ELF-1 (cell line): ENCODE measurements around the gene QRICH1.

Experiments used
- DNase-seq: peaks from one replicate; pipeline ENCODE4 v3.0.0-alpha.2; 2016; ENCODE audit warnings: low read depth, low spot score

QRICH1 gene

DNA sequence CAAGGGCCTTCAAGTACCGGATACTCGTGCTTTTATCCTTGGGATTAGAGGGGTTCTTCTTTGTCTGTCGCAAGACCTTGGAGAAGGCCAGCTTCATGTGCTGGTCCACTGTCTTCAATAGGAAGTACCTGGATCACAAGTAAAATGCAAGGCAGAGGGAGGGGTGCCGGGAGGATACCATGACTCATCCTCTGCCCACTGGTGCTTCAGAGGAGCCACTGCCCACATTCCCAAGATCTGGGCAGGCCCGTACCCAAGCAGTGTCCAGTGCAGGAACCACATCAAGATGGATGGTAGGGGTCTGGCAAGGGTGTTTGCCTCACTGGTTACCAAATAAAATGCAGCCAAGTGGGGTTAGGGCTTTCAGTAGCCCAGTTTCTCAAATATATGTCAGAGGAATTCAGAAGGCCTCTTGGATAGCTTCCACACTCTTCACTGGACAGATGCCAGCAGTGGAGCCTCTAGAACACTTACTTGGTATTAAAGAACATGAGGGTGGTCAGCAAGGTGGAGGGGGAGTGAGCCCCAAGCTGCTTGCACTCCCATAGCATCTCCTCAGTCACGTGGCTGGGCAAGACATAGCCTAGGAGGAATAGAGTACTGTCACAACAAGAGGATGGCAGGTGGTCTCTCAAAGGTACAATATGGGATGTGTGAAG lies 61.1 kb downstream of the QRICH1 start:
- DNase-seq: no peak

DNA sequence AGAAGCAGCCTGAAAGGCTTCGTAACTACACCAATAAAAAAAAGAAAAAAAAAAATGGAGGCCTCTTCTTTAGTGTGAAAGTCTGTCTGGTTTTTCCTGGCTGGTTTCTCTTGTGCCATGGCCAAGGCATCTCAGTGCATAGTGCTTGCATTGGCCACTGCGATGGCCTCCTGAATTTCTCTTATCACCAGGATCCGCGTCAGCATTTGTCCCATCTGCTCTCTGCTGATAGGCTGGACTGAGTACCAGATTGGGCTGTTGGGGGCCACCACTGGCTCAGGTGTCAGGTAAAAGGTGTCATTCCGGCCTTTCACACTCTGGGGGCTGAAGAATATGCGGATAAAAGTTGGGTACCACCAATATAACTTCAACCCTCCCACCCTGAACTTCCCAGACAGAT lies 63.5 kb downstream of the QRICH1 start:
- no peak for DNase-seq

DNA sequence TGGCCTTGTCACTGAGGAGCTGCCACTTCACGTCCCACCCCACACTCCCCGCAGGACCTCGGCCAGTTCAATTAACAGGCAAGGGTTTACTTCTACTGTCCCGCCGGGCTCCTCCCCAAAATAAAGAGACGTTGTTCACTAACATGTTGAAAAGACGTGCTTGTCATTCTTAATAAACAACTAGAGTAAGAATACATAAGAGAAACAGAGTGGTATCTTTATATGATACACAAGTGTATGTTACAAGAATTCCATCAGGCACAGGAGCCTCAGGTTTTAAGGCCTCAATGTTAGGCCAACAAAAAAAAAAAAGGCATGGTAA lies 64.3 kb downstream of the QRICH1 start:
- no peak for DNase-seq

DNA sequence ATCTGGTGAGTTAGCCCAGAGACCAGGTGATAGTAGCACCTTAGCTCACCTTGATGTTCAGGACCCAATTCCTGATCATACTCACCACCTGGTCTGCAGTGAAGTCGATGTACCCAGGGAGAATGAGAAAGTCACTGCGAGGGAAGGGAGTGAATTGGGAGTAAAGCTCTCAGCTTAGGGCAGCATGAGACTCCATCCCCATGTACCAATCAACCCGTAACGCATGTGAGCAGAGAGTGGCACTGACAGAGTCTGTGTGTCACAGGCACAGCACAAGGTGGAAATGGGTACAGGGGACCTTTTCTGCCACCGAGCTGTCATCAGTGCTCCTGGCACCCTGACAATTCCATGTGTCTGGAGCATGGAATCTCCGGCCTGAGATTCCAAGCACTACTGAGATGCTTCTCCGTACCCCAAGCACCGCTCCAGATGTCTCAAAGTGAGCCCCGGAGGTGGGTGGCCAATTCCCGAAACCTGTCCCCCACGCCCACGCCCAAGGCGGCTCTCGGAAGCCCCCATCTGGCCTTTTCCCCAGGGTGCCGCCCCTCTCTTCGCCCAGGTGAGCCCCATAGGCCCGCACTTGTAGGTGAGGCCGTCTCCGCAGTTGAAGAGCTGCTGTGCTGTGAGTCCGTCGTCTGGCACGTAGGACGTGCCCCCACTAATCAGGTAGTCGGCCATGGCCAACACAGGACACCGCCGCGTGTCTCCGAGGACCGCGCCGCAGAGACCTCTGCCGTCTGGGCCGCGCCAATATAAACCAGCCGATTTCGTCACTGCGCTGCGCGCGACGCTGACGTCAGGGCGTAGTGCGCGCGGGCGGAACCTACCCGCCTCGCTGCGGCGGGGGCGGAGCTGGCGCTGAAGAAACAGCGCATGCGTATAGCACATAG lies 65.0 kb downstream of the QRICH1 start, which contains the start of gene IMPDH2:
TSS of gene IMPDH2 (minus strand) at position 726 of the 890 bp plus-strand sequence. CDS start at position 678, 48 bp downstream.
- peak; percentile 96 for DNase-seq

DNA sequence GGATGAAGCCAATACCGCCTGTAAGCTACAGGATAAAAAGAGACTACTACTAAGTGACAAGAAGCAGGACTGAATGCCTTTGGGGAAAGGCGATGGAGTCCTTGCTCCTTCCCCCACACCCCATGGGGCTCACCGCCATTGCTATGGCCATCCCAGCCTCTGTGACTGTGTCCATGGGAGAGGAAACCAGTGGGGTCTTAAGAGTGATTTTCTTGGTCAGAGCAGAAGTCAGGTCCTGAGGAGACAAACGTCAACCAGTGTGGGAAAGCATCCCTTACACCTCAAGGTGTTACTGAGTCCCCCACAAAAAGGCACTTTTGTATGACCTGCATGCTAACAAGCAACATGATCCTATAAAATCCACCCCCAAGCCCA lies 65.6 kb downstream of the QRICH1 start:
- DNase-seq: no peak

DNA sequence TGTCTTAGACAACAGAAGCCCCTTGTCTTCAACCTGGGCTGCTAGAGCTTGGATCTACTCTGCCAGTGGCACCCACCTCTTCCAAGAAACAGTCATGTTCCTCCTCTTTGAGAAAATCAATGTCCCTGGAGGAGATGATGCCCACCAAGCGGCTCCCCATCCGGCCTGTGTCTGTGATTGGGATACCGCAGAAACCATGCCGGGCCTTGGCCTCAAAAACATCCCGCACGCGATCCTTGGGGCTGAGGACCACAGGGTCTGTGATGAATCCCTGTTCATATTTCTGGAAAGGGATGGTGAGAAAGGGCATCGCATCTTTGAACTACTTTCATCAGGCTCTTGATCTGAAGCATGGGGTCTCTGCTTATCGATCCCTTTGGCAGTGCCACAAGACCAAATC lies 66.2 kb downstream of the QRICH1 start:
- DNase-seq: no peak

DNA sequence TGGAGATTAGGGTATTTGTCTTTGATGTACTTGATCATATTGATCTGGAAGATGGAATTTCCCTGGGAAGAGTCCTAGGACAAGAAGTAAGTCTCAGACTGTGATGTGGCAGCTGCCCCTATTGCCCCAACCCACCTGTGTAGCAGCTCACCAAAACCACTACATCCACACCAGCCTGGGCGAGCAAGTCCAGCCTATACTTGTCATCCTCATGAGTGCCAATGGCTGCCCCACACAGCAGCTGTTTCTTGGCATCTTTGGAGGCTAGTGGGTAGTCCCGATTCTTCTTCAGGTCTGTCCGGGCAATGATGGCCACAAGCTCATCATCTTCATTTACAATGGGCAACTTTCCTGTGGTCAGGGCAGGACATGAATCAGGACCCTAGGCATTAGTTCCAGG lies 67.3 kb downstream of the QRICH1 start:
- DNase-seq: no peak

DNA sequence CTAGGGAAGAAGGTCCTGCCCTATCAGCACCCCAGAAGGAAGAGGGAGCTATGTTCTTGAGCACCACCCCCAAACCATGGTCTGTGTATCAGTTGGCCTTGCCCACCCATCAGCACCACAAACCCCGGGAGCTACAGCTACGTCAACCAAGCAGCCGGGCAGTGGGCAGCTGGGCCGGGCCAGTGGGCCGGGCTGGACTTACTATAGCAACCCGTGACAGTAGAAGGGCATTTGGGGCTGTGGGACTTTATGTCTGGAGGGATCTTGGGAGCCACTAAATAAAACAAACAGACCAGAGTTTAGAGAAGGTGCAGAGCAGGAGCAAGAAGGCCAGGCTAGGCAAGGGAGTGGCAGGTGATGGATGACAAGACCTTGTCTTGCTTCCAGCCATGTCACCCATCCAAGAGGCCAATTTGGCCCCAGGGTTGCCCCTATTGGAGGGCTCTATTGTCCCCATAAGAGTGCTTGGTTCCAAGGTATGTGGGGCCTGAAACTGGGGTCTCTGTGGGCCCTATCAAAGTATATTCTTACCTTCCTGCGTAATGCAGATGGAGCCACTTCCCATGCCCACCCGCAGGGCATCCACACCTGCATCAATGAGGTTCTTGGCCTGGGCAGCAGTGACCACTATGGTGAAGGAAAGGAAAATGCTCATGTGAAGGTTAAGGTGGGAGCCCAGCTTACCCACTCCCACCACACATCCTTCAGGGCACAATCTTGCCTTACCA lies 67.9 kb downstream of the QRICH1 start:
- DNase-seq: no peak

DNA sequence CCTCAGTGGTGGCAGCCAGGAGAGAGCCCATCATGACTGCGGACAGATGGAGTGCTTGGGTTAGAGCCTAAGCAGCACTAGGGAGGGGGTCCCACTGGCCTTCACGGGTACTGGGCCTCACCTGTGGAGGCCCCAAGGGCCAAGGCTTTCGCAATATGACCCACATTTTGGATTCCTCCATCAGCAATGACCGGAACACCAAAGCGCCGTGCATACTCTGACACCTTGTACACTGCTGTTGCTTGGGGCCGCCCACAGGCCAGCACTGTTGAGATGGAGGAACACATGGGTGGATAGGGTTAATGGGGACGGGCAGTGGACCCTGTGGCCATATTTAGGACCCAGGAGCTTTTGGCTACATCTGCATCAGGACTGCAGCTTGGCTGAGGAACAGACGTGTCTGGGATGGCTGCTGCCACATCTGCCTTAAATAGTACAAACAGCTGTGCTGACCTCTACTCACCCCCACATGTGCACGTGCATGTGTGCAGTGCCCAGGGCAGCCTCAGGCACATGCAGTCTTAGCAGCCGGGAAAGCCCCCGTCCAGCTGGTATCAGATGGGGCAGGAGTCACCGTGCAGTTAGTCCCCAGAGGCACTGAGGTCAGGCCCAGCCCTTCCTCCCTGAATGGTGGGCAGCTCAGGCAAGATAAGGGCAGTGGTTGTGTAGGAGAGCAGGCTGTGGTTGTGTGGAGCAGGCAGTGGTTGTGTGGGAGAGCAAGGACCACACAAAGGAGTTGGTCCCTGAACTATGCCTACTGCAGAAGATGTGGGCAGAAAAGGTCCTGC lies 68.7 kb downstream of the QRICH1 start:
- DNase-seq: no peak

DNA sequence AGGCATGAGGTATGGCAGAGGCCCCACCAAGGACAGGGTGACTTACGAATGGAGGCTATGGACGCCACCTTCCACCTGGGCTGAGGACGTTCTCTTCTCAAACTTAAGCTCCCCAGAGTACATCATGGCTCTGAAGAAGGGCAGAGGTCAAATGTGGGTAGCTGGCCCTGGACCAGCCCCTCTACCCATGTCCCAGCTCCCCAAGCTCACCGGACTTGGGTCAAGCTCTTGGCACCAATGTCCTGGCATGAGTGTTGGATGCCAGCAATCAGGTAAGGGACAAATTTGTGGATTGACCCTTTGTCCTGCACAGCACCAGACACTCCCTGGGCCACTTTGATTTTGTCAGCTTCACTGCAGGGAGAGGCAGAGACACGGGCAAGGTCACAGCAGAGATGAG lies 69.4 kb downstream of the QRICH1 start:
- DNase-seq: no peak

DNA sequence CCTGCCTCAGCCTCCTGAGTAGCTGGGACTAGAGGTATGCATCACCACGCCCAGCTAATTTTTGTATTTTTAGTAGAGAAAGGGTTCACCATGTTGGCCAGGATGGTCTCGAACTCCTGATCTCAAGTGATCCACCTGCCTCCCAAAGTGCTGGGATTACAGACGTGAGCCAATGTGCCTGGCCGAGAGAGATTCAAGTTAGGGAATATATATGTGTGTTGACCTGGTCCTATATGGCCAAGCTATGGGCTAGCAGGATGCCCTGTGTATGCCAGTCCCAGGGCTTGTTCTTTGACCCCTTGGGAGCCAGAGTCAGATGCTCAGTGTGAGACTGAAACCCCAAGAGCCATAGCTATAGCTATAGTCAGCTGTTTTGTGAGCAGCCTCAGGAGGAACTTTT lies 70.1 kb downstream of the QRICH1 start:
- DNase-seq: no peak

DNA sequence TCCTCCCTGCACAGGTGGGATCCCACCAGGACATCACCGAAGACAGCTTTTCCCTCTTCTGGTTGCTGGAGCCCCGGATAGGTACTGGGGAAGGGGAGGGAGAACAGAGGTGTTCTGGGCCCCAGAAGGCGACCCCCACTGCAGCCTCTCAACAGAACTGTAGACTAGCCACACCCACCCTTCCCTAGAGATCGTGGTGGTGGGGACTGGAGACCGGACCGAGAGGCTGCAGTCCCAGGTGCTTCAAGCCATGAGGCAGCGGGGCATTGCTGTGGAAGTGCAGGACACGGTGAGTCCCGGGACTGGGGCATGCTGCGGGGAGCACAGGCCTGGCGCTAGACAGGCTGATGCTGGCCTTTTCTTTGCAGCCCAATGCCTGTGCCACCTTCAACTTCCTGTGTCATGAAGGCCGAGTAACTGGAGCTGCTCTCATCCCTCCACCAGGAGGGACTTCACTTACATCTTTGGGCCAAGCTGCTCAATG lies 71.1 kb downstream of the QRICH1 start:
- peak; percentile 53 for DNase-seq

DNA sequence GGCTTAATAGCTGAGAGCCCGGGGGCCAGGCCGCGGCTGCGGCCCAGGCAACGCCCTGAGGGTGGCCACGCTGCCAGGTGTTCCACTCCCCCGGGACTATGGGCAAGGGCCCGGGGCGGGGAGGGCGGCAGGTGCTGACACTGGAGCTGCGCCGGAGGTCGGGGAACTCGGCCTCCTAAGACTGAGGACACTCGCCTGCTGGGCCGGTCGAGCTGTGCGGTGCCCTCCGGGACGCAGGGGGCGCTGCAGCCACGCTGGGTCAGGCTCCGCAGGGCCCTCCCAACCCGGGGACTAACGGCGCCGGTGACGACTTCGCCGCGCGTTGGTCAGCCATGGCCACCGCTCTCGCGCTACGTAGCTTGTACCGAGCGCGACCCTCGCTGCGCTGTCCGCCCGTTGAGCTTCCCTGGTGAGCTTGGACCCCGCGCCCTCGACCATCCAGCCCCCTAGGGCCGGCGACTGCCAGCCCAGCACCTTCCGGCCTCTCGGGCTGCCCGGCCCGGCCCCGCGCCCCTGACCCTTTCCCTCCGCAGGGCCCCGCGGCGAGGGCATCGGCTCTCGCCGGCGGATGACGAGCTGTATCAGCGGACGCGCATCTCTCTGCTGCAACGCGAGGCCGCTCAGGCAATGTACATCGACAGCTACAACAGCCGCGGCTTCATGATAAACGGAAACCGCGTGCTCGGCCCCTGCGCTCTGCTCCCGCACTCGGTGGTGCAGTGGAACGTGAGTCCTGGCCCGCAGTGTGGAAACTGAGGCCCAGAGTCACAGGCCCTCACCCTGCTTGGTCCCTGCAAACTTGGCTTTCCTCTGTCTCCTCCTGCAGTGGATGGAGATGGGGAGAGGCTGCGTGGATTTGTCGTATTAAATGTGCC lies 71.8 kb downstream of the QRICH1 start, which contains the start of gene NDUFAF3:
TSS of gene NDUFAF3 (plus strand) at position 309 of the 875 bp plus-strand sequence. CDS start at position 333, 24 bp downstream.
- peak; percentile 98 for DNase-seq

DNA sequence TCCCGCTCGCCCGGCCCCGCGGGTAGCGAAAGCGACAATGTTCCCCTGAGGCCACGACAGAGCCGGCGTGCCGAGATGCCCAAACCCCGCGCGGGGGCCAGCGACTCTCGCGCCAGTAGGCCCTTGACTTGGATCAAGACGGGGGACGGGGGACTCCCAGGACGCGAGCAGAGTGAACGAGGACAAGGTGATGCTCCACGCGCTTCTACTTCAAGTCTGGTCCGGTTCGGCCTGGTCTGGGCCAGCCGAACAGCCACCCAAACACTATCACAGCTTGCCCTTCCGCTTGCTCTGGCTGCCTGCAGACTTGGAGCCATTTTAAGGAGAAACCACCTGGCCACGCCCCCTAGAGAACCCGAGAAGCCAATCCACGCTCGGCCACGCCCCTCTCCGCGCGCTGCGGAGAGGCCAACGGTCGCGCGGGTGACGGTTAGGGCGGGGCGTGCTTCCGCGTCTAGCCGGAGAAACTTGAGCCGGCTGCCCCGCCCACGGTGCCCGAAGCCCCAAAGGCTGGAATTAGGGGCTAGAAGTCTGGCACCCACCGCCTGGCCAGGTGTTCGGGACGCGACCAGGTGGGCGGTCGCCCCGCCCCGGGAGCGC lies 72.6 kb downstream of the QRICH1 start:
- peak; percentile 99 for DNase-seq

DNA sequence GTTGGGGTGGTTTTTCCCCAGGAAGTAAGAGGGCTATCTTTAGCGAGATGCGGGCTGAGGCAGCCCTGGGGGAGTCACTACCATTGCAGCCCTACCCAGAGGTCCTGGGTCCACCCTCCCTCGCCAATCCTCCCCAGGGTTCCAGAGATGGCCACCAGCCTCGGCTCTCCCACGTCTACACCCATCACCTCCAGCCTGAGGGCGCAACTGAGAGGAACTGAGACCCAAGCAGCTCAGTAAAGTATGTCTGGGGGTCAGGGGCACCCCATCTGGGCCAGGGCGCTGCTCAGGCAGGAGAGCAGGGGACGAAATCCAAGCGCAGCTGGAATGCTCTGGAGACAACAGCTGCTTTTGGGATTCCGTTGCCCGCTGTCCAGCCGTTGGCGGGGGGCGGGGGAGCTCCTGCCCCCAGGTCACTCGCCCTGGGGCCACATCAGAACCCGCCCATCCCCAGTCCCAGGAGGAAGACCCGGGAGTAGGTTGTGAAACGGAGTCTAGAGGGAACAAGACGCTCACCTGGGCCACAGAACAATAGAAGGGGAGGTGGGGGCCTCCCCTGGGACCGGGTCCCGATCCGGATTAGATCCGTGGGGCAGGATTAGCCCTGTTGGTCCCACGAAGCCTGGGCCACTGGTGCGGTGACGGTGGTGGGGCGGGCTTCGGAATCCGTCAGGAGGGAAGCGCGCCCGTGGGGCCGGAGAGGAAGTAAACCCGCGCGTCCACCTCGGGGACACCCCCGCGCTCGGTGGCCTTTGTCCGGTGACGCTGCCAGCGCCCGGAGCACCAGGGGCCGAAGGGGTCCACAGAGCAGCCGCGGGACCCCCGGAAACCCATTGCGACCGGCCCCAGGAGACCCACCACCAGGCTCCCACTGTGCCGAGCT lies 73.3 kb downstream of the QRICH1 start:
- DNase-seq: peak; percentile 76

DNA sequence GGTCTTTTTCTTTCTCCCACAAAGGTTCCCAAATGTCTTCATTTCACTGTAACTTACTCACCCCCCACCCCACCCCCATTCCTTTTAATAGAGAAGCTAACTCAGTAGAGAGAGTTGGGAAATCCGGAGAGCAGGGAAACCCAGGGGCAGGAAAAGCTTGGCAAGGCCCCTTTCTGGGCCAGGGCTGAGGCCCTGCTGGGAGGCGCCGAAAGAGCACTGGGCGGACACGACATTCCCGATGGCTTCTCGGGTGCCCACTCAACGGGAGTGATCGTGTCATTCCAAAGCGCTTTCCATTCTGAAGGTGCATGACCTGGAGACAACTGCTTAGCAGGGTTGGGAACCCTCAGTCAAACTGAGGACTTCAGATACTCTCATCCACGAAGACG lies 73.9 kb downstream of the QRICH1 start:
- no peak for DNase-seq

DNA sequence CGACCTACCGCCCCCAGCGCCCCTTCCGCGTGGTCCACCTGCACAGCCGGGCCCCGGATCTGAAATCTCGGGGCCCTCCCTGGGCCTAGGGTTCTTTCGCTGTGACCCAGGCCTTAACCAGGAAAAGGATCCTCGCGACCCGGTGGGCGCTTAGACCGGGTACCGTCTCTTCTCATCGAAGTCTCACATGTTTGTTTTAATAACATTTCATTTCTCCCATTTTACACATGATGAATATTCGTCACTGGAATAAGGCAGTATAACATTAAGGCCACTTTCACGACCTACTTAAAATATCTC lies 75.2 kb downstream of the QRICH1 start:
- DNase-seq: no peak

DNA sequence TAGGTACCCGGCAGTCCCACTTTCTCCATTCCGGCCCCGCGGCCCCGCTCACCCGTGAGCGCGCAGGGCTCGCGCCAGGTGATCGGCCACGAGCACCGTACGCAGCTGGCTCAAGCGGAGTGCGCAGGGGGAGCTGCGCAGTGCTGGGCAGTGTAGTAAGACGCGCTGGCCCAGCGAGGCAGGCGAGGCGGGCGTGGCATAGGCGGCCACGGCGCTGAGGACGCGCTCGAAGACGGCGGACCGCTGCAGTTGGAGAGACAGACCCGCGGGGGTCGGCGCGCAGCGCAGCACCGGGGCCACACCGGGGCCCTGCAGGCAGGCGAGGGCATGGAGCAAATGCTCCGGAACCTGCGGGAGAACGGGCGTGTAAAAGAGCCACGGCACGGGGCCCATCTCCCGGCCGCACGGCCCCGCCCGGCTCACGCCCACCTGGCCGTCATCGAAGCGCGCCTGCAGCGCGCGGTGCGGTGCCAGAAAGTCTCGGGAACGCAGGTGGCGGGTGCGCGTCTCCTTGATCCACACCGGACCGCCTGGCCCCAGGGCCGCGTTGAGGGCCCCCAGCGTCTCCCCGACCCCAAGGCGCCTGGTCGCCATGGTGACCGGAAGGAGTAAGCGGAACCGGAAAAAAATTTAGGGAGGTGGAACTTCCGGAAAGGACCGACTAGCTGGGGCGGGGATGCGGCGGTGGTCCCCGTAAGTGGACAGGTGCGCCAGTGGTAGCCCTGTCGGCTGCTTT lies 75.7 kb downstream of the QRICH1 start, which contains the start of gene DALRD3:
TSS of gene DALRD3 (minus strand) at position 610 of the 736 bp plus-strand sequence. CDS start at position 594, 16 bp downstream.
- peak; percentile 82 for DNase-seq
